Fibroblast of the aortic adventitia (primary cell): ENCODE data around the gene DHH. TPM values are rescaled to one million over a fixed set of nuclear protein-coding genes. Genes with fewer than 3 reads are reported as not detected.
"Not testable (repeated sequence)": the region's sequence is repeated elsewhere in the genome, so short reads cannot be mapped to it uniquely, and the experiment has no call there.

Experiments
- DNase-seq: peaks from one replicate; pipeline ENCODE4 v3.0.0-alpha.2; 2010; ENCODE audit warnings: low read depth
- H3K4me3 ChIP-seq: 2 replicates; pipeline ENCODE4 v1.5.1; 2011; ENCODE audit warnings: low read depth, mild to moderate bottlenecking, control low read depth, low read length, moderate library complexity
- total RNA-seq: library from RNA; depleted of rRNA; stranded (reverse); fragments of >200 nt; gene quantifications from 2 replicates; pipeline ENCODE4 v1.2.3, GENCODE V29; 2012; ENCODE audit warnings: low replicate concordance
- TF ChIP-seq, protein P1 (sequence below): IDR thresholded peaks from 2 replicates; pipeline ENCODE4 v1.5.1; 2011; ENCODE audit warnings: mild to moderate bottlenecking, low read length, control low read depth, inconsistent platforms; ENCODE audit not compliant: insufficient read depth

Gene DHH
- total RNA-seq, 1 donor = not detected

DNA sequence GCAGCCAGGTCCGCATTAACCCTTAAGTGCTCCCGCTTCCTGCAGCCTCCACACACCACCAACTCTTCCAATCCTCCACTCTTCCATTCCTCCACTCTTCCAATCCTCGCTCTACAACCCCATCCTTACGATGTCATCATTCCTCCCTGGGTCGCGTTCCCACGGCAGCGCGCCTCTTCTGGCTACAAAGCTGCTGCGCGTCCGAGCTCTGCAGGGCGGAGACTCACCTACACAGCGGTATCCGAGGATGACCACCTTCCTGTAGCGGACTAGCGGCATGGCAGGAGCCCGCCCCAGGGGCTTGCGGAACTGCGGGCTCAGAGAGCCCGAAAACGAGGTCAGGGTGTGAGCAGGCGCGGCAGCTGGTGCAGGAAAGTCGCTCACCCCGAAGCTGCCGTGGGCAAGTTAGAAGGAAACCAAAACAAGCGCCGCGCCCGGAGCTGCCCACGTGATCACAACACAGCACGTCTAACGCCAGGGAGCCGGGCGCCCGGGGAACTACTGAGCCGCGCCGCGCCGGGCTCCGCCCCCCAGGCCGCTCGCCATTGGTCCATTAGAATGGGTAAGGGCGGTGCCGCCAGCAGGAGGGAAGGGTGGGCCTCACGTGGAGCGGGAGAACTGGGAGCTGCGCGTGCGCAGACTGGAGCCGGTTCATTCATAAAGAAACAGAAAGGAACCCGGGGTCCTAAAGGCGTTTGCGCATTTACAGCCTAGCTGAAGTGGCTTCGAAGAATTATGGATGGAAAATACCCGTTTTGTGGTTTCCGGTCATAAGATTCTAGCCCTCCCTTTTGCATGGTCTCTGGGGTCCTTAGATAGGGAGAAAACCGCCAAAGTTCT is 24.9 kb downstream of the DHH start, which contains the start of gene RHEBL1:
RHEBL1 (minus strand) TSS at position 473 of the 840 bp plus-strand sequence; CDS start at position 279, 194 bp downstream.
- H3K4me3 ChIP-seq = peak within 1 kb of the TSS; percentile 86
- peak; percentile 94 for DNase-seq
- TF ChIP-seq, protein P1, sequence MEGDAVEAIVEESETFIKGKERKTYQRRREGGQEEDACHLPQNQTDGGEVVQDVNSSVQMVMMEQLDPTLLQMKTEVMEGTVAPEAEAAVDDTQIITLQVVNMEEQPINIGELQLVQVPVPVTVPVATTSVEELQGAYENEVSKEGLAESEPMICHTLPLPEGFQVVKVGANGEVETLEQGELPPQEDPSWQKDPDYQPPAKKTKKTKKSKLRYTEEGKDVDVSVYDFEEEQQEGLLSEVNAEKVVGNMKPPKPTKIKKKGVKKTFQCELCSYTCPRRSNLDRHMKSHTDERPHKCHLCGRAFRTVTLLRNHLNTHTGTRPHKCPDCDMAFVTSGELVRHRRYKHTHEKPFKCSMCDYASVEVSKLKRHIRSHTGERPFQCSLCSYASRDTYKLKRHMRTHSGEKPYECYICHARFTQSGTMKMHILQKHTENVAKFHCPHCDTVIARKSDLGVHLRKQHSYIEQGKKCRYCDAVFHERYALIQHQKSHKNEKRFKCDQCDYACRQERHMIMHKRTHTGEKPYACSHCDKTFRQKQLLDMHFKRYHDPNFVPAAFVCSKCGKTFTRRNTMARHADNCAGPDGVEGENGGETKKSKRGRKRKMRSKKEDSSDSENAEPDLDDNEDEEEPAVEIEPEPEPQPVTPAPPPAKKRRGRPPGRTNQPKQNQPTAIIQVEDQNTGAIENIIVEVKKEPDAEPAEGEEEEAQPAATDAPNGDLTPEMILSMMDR = peak; percentile 22

DNA sequence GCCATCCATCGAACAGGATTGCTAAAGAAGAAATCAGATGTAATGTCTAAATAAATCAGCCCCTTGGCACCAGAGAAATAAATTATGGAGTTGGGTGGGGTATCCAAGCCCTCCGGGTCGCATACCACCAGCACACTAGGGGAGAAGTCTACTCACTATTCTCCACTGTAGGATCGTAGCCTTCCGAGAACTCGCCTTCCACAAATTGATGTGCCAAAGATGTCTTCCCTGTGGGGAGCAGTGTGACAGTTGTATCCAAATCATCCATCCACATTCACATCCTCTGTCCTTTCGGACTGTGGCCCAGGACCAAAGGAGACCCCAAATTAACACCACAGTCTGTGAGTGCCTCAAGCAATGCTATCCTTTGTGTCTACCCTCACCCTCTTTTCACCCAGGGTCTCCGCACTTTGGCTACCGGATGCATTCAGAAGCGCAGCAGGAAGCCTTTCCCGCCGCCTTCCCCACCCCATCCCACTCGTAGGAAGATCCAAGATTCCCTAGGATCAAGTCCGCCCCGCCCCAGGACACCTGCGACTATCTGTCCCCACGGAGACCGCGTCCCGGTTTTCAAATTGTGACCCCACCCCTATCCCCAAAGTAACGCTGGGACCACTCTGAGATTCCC is 25.6 kb downstream of the DHH start:
- peak overlapping the region; percentile 86 for H3K4me3 ChIP-seq
- no peak for DNase-seq
- TF ChIP-seq, protein P1 = no peak

DNA sequence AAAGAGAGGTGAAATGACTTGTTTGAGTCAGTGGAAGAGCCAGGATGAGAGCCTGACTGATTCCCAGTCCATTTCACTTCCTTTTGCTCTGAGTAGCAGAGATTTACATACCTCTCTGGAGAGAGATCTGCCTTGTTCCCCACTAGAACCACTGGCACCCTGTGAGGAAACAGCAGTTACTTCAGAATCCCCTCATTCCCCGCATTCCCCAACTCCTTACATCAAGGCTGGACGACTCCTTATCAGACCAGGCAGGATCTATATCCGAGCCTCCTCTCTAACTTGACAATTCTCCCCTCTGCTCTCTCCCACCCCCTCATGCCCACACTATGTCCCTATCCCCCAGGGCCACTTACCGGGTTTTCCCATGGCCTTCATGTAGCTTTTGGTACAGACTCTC is 28.5 kb downstream of the DHH start:
- DNase-seq = no peak
- TF ChIP-seq, protein P1 = no peak
- no peak overlapping the region for H3K4me3 ChIP-seq

DNA sequence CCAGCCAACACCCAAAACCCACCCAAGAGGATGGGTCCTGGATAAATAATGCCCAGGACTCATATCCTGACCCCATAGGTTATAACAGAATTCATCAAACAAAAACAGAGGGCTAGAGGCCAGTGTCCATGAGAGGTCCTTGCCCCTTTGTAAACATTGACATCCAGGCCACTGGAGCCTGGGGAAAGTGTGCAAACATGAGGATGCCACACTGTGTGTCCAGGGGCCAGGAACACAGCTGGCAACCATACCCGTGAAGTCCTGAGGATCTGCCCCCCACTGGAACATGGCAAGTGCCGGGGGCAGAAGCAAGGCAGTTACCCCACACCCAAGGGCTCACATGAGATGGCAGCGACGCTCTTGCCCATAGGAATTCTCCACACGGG is 29.8 kb downstream of the DHH start:
- TF ChIP-seq, protein P1 = no peak
- H3K4me3 ChIP-seq = no peak overlapping the region
- DNase-seq = no peak

DNA sequence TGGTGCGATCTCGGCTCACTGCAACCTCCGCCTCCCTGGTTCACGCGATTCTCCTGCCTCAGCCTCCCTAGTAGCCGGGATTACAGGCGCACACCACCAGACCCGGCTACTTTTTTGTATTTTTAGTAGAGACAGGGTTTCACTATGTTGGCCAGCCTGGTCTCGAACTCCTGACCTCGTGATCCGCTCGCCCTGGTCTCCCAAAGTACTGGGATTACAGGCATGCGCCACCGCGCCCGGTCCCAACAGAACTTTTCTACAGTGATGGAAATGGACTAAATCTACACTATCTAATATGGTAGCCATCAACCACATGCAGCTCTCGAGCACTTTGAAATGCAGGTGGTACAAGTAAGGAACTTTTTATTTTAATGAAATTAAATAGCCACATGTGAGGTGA is 32.7 kb downstream of the DHH start:
- DNase-seq, H3K4me3 ChIP-seq: not testable (repeated sequence)

DNA sequence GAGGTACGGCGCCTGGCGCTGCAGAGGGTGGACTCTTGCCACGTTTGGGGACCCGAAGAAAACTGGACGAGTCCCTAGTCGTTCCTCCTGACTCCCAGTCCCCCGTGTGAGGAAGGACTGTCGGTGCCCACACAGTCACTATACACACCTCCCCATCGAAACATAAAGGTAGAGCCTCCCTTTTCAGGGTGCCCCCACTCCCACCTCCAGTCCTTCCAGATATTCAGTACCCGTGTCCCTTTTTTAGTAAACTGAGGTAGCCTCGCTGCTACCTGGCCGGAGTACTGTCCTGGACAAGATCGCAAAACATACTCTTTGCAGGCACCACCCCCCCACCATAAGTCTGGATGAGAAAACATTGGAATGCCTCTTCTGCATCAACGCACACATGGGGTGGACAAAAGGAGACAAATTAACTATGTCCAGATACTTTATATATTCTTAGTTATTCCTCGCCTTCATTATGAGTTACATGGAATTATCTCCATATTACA is 33.4 kb downstream of the DHH start:
- no peak for DNase-seq
- TF ChIP-seq, protein P1 = no peak
- H3K4me3 ChIP-seq = peak overlapping the region; percentile 91
